Measurements from ENCODE around the gene ZNF43. TPM values are rescaled to one million over a fixed set of nuclear protein-coding genes. Genes with fewer than 3 reads are reported as not detected.

ZNF43 gene
- total and polyA plus RNA-seq, 2 of the 13 experiments (the other 11 are each of a cell fraction or from before 2014, with no cell fraction given) = 2.9 to 8.5 TPM

DNA sequence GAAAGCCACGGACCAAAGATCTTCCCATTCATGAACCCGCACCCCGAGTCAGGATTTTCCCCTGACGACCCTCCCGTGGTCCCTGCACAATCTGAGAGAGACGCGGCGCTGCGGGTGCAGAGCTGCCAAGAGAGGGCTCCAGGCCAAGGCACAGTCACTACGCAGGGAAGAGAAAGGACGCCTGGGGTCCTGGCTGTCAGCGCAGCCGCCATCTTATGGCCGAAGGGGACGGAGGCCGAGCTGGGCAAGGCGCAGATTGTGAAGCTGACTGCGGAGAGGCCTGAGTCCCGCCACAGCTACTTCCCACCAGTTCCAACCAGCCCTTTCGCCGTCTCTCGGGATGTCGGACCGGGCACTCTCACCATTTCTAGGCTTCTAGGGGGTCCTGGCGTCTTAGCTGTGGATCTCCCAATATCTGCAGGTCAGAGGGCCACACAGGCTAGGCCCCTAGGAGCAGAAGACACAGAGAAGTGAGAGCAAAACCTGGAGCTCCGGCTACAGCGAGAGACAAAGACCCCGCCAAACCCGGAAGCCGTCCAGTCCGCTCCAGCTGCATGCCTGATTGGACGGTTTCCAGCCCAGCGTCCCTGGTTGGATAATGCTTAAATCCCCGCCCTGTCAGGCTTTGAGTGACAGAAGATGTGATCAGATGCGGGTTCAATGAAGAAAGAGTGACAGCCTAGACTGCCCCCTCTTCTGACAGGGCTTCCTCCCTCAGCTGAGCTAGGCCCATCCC lies 68.7 kb downstream of the ZNF43 start, which contains the start of gene ZNF100 (continued):
- TF ChIP-seq ZFP37 (CRISPR knock-in tag; IDR thresholded peaks at IDR 0.05; ENCODE audit: borderline replicate concordance) (no peak), ZNF205 (CRISPR knock-in tag; IDR thresholded peaks at IDR 0.05) (no peak), ZNF780A (CRISPR knock-in tag; IDR thresholded peaks at IDR 0.05) (no peak), PAWR (CRISPR knock-in tag; IDR thresholded peaks at IDR 0.05; ENCODE audit: borderline replicate concordance) (no peak), FOXC1 (CRISPR knock-in tag; IDR thresholded peaks at IDR 0.05; ENCODE audit: borderline replicate concordance) (no peak), SMYD3 (CRISPR knock-in tag; IDR thresholded peaks at IDR 0.05) (no peak), DR1 (CRISPR knock-in tag; IDR thresholded peaks at IDR 0.05) (no peak), ZC3H4 (CRISPR knock-in tag; IDR thresholded peaks at IDR 0.05; ENCODE audit: borderline replicate concordance) (no peak), EEA1 (CRISPR knock-in tag; IDR thresholded peaks at IDR 0.05; ENCODE audit: borderline replicate concordance) (no peak), CCDC6 (CRISPR knock-in tag; IDR thresholded peaks at IDR 0.05) (no peak), ZNF333 (CRISPR knock-in tag; IDR thresholded peaks at IDR 0.05; ENCODE audit: borderline replicate concordance) (no peak), CENPX (CRISPR knock-in tag; IDR thresholded peaks at IDR 0.05) (no peak), RAD21 (CRISPR knock-in tag; IDR thresholded peaks at IDR 0.05) (no peak), ZNF891 (CRISPR knock-in tag; IDR thresholded peaks at IDR 0.05) (peak; percentile 80), ZFP82 (CRISPR knock-in tag; IDR thresholded peaks at IDR 0.05; ENCODE audit: borderline replicate concordance) (no peak), ZFX (CRISPR knock-in tag; IDR thresholded peaks at IDR 0.05; ENCODE audit: low read depth) (peak; percentile 86), ZMYM2 (CRISPR knock-in tag; IDR thresholded peaks at IDR 0.05) (no peak), ZNF816 (CRISPR knock-in tag; IDR thresholded peaks at IDR 0.05; ENCODE audit: borderline replicate concordance) (0 out of 2 replicates have a peak, but pooled peaks have one; percentile 39)
- TF ChIP-seq, protein P1, sequence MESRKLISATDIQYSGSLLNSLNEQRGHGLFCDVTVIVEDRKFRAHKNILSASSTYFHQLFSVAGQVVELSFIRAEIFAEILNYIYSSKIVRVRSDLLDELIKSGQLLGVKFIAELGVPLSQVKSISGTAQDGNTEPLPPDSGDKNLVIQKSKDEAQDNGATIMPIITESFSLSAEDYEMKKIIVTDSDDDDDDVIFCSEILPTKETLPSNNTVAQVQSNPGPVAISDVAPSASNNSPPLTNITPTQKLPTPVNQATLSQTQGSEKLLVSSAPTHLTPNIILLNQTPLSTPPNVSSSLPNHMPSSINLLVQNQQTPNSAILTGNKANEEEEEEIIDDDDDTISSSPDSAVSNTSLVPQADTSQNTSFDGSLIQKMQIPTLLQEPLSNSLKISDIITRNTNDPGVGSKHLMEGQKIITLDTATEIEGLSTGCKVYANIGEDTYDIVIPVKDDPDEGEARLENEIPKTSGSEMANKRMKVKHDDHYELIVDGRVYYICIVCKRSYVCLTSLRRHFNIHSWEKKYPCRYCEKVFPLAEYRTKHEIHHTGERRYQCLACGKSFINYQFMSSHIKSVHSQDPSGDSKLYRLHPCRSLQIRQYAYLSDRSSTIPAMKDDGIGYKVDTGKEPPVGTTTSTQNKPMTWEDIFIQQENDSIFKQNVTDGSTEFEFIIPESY (CRISPR knock-in tag; IDR thresholded peaks at IDR 0.05) = no peak
- TF ChIP-seq, protein P2, sequence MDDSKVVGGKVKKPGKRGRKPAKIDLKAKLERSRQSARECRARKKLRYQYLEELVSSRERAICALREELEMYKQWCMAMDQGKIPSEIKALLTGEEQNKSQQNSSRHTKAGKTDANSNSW (CRISPR knock-in tag; IDR thresholded peaks at IDR 0.05; ENCODE audit: borderline replicate concordance) = no peak
- TF ChIP-seq, protein P3, sequence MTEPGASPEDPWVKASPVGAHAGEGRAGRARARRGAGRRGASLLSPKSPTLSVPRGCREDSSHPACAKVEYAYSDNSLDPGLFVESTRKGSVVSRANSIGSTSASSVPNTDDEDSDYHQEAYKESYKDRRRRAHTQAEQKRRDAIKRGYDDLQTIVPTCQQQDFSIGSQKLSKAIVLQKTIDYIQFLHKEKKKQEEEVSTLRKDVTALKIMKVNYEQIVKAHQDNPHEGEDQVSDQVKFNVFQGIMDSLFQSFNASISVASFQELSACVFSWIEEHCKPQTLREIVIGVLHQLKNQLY (CRISPR knock-in tag; IDR thresholded peaks at IDR 0.05) = no peak
- TF ChIP-seq, protein P4, sequence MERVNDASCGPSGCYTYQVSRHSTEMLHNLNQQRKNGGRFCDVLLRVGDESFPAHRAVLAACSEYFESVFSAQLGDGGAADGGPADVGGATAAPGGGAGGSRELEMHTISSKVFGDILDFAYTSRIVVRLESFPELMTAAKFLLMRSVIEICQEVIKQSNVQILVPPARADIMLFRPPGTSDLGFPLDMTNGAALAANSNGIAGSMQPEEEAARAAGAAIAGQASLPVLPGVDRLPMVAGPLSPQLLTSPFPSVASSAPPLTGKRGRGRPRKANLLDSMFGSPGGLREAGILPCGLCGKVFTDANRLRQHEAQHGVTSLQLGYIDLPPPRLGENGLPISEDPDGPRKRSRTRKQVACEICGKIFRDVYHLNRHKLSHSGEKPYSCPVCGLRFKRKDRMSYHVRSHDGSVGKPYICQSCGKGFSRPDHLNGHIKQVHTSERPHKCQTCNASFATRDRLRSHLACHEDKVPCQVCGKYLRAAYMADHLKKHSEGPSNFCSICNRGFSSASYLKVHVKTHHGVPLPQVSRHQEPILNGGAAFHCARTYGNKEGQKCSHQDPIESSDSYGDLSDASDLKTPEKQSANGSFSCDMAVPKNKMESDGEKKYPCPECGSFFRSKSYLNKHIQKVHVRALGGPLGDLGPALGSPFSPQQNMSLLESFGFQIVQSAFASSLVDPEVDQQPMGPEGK (CRISPR knock-in tag; IDR thresholded peaks at IDR 0.05) = no peak
- TF ChIP-seq, protein P5, sequence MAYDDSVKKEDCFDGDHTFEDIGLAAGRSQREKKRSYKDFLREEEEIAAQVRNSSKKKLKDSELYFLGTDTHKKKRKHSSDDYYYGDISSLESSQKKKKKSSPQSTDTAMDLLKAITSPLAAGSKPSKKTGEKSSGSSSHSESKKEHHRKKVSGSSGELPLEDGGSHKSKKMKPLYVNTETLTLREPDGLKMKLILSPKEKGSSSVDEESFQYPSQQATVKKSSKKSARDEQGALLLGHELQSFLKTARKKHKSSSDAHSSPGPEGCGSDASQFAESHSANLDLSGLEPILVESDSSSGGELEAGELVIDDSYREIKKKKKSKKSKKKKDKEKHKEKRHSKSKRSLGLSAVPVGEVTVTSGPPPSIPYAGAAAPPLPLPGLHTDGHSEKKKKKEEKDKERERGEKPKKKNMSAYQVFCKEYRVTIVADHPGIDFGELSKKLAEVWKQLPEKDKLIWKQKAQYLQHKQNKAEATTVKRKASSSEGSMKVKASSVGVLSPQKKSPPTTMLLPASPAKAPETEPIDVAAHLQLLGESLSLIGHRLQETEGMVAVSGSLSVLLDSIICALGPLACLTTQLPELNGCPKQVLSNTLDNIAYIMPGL (CRISPR knock-in tag; IDR thresholded peaks at IDR 0.05; ENCODE audit: borderline replicate concordance in 1 of 2, low read depth in 1 of 2) = peak; percentile 46 to 52; a peak in 1 of 4 replicates
